ENCODE data around the gene WWP2.
"Not testable (repeated sequence)": the region's sequence is repeated elsewhere in the genome, so short reads cannot be mapped to it uniquely, and the experiment has no call there.

WWP2 gene

GRCh38 chr16:69964960-69965660 lies 203.0 kb downstream of the WWP2 start:
- not testable (repeated sequence) for H3K9ac ChIP-seq (ENCODE audit: insufficient read length); H3K36me3 ChIP-seq (ENCODE audit: insufficient read depth, low read length); H3K4me3 ChIP-seq; H3K9me3 ChIP-seq (ENCODE audit: low read depth, low read length); H3K27ac ChIP-seq; DNase-seq (ENCODE audit: low read depth, low spot score)

- not testable (repeated sequence) for DNase-seq (ENCODE audit: low read depth, low spot score); H3K4me3 ChIP-seq; H3K9me3 ChIP-seq (ENCODE audit: low read depth, low read length)
Measured at GRCh38 chr16:69965661-69966054, 203.5 kb downstream of the WWP2 start.

GRCh38 chr16:69967688-69968087 lies 205.6 kb downstream of the WWP2 start:
- not testable (repeated sequence) for H3K9ac ChIP-seq (ENCODE audit: insufficient read length); H3K9me3 ChIP-seq (ENCODE audit: low read depth, low read length); DNase-seq (ENCODE audit: low read depth, low spot score); H3K4me3 ChIP-seq; H3K36me3 ChIP-seq (ENCODE audit: insufficient read depth, low read length); H3K27ac ChIP-seq

More at GRCh38 chr16:69965661-69966054, 203.5 kb downstream of the WWP2 start:
- H3K27ac ChIP-seq; H3K36me3 ChIP-seq (ENCODE audit: insufficient read depth, low read length); H3K9ac ChIP-seq (ENCODE audit: insufficient read length): not testable (repeated sequence)

DNA sequence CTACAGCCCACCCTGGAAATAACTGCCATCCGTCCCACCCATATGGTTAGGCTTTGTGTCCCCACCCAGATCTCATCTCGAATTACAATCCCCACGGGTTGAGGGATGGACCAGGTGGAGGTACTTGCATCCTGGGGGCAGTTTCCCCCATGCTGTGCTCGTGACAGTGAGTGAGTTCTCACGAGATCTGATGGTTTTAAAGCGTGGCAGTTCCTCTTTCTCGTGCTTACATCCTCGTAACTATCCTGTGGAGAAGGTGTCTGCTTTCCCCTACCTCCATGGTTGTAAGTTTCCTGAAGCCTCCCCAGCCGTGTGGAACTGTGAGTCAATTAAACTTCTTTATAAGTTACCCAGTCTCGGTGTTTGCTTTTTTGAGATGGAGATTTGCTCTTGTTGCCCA lies 206.0 kb downstream of the WWP2 start:
- not testable (repeated sequence) for H3K4me3 ChIP-seq; H3K36me3 ChIP-seq (ENCODE audit: insufficient read depth, low read length); H3K9ac ChIP-seq (ENCODE audit: insufficient read length); DNase-seq (ENCODE audit: low read depth, low spot score); H3K27ac ChIP-seq; H3K9me3 ChIP-seq (ENCODE audit: low read depth, low read length)

GRCh38 chr16:69969657-69970056 lies 207.5 kb downstream of the WWP2 start:
- H3K36me3 ChIP-seq (ENCODE audit: insufficient read depth, low read length); H3K27ac ChIP-seq; H3K9ac ChIP-seq (ENCODE audit: insufficient read length); H3K9me3 ChIP-seq (ENCODE audit: low read depth, low read length); H3K4me3 ChIP-seq; DNase-seq (ENCODE audit: low read depth, low spot score): not testable (repeated sequence)

DNA sequence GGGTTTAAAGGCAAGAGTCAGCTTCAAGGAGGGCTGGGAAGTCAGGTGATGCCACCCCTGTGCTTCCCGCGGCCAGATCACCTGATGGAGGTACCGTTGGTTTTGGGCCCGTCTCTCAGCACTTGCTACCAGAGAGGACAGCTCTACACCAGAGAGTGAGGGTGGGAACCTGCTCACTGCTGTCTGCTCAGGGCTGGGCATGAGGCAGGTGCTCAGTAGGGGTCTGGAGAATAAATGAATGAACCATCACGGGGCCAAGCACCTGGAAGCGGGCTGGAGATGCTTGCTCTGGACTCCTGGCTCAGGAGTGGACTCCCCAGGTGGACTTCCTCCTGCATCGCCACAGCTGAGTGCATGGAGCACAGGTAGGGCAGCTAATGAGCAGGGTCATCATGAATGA lies 210.0 kb downstream of the WWP2 start:
- H3K27ac ChIP-seq; H3K36me3 ChIP-seq (ENCODE audit: insufficient read depth, low read length); H3K4me3 ChIP-seq; H3K9me3 ChIP-seq (ENCODE audit: low read depth, low read length); H3K9ac ChIP-seq (ENCODE audit: insufficient read length); DNase-seq (ENCODE audit: low read depth, low spot score): not testable (repeated sequence)

DNA sequence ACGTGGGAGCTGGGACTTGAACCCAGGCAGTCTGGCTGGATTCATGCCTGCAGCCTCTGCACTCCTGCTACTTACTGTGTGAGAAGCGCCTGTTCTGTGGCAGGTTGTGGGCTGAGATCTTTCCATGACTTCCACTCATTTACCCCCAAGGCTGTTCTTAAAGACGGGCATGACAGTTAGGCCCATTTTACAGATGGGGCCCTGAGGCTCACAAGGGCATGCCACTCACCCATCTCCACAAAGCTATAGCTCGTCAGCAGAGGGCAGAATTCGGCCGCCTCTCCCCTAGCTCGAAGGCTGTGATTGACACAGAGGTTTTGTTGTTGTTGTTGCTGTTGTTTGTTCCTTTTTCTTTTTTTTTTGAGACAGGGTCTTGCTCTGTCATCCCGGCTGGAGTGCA lies 210.8 kb downstream of the WWP2 start:
- H3K9ac ChIP-seq (ENCODE audit: insufficient read length); H3K9me3 ChIP-seq (ENCODE audit: low read depth, low read length); H3K27ac ChIP-seq; DNase-seq (ENCODE audit: low read depth, low spot score); H3K36me3 ChIP-seq (ENCODE audit: insufficient read depth, low read length); H3K4me3 ChIP-seq: not testable (repeated sequence)

GRCh38 chr16:69985196-69985595 lies 223.1 kb downstream of the WWP2 start:
- H3K27ac ChIP-seq; H3K9me3 ChIP-seq (ENCODE audit: low read depth, low read length); H3K9ac ChIP-seq (ENCODE audit: insufficient read length); H3K36me3 ChIP-seq (ENCODE audit: insufficient read depth, low read length); H3K4me3 ChIP-seq; DNase-seq (ENCODE audit: low read depth, low spot score): not testable (repeated sequence)

Measured in SK-N-MC (cell line).